GM23248 (cell line): ENCODE measurements around the gene OMD. TPM values are rescaled to one million over a fixed set of nuclear protein-coding genes. Genes with fewer than 3 reads are reported as not detected.

ENCODE experiments used
- DNase-seq: peaks from one replicate; pipeline ENCODE4 v3.0.0-alpha.2; 2015
- H2AFZ ChIP-seq: fragments of 200-600 bp; sonication (generic); 2 replicates; pipeline ENCODE4 v1.6.1; 2016; ENCODE audit warnings: antibody characterized with exemption
- H3F3A ChIP-seq: fragments of 200-600 bp; sonication (generic); 2 replicates; pipeline ENCODE4 v1.6.1; 2016; ENCODE audit warnings: mild to moderate bottlenecking, antibody characterized with exemption, mixed run types; ENCODE audit not compliant: insufficient read depth
- H3K27ac ChIP-seq: fragments of 200-600 bp; sonication (generic); 2 replicates; pipeline ENCODE4 v1.5.1; 2016; ENCODE audit warnings: mild to moderate bottlenecking
- H3K27me3 ChIP-seq: fragments of 200-600 bp; sonication (generic); replicated peaks from 2 replicates; pipeline ENCODE4 v1.6.1; 2016; ENCODE audit warnings: mild to moderate bottlenecking; ENCODE audit not compliant: insufficient read depth
- H3K36me3 ChIP-seq: fragments of 200-600 bp; sonication (generic); 2 replicates; pipeline ENCODE4 v1.6.1; 2016; ENCODE audit warnings: low read depth, mild to moderate bottlenecking
- H3K4me1 ChIP-seq: fragments of 200-600 bp; sonication (generic); 2 replicates; pipeline ENCODE4 v1.6.1; 2016; ENCODE audit warnings: mild to moderate bottlenecking; ENCODE audit not compliant: insufficient read depth
- H3K4me2 ChIP-seq: fragments of 200-600 bp; sonication (generic); one replicate; pipeline ENCODE4 v1.6.1; 2016; ENCODE audit warnings: mild to moderate bottlenecking; ENCODE audit not compliant: unreplicated experiment
- H3K4me3 ChIP-seq: fragments of 200-600 bp; sonication (generic); 2 replicates; pipeline ENCODE4 v1.5.1; 2016; ENCODE audit warnings: mild to moderate bottlenecking
- H3K79me2 ChIP-seq: fragments of 200-600 bp; sonication (generic); 2 replicates; pipeline ENCODE4 v1.6.1; 2016; ENCODE audit warnings: mild to moderate bottlenecking; ENCODE audit not compliant: insufficient read depth
- H3K9ac ChIP-seq: fragments of 200-600 bp; sonication (generic); 2 replicates; pipeline ENCODE4 v1.6.1; 2016; ENCODE audit warnings: mild to moderate bottlenecking
- H3K9me2 ChIP-seq: fragments of 200-600 bp; sonication (generic); 2 replicates; pipeline ENCODE4 v1.6.1; 2016; ENCODE audit warnings: mixed run types, mild to moderate bottlenecking, moderate library complexity; ENCODE audit not compliant: insufficient read depth
- H3K9me3 ChIP-seq: fragments of 200-600 bp; sonication (generic); one replicate; pipeline ENCODE4 v1.6.1; 2017; ENCODE audit warnings: low read depth
- H4K20me1 ChIP-seq: fragments of 200-600 bp; sonication (generic); 2 replicates; pipeline ENCODE4 v1.6.0; 2016; ENCODE audit not compliant: insufficient read depth
- EZH2 ChIP-seq: fragments of 200-600 bp; sonication (generic); IDR thresholded peaks from 2 replicates; pipeline ENCODE4 v1.6.1; 2018; ENCODE audit warnings: antibody characterized with exemption, mild to moderate bottlenecking; ENCODE audit not compliant: insufficient read depth, poor library complexity, severe bottlenecking
- EZH2phosphoT487 ChIP-seq: fragments of 200-600 bp; sonication (generic); IDR thresholded peaks from 2 replicates; pipeline ENCODE4 v1.6.1; 2018; ENCODE audit warnings: antibody characterized with exemption, moderate library complexity, mild to moderate bottlenecking, low read depth; ENCODE audit not compliant: insufficient read depth
- WGBS, 2 experiments: methylation state at CpG; one replicate each; pipeline ENCODE4 v1.1.6; 2015 to 2017; ENCODE audit warnings: low lambda C conversion rate in 2 of 2, low coverage in 1 of 2; ENCODE audit errors: missing lambda C conversion rate in 2 of 2; 5-methylcytosine and 5-hydroxymethylcytosine counted together
- in situ Hi-C: fragments of 300-500 bp; cut with MboI; formaldehyde crosslinking; loops from 2 replicates; pipeline ENCODE4 v1.15.0; 2020
- polyA plus RNA-seq: library from polyadenylated mRNA; unstranded; fragments of >200 nt; fragmentation: Nextera tagmentation; extraction: Ambion mirVana; gene quantifications from 2 replicates; pipeline ENCODE4 v1.2.1, GENCODE V29; 2016
- total RNA-seq: library from RNA; depleted of rRNA; stranded (reverse); fragments of >200 nt; shearing (Covaris generic); gene quantifications from 2 replicates; pipeline ENCODE4 v1.2.3, GENCODE V29; 2014

OMD gene
- total and polyA plus RNA-seq, 2 experiments from 2014 or later: 0.11 to 0.14 TPM

DNA sequence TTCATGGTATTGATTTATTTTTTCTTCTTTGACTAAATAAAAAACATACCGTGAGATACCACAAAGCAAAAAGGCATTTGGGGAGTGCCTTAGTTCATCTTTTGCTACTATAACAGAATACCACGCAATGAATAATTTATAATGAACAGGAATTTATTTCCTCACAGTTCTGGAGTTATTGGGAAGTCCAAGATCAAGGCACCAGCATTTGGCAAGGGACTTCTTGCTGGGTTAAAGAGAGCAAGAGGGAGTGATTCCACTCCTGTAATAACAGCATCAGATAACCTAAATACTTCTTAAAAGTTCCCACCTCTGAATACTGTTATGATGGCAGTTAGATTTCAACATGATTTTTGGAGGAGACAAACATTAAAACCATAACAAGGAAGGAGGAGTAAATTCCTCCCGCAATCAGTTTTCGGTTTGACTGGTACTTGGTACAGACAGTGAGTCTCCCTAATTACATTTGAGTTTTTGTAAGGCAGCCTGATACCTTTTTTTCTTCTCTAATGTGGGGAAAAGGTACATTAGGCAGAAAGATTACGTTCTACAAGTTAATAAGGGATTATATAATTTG lies 8.8 kb upstream of the OMD start:
- no peaks in the 10 kb centered on the region for H3K9me3 ChIP-seq
- H3K4me2 ChIP-seq: no peak overlapping the region
- no peaks in the 10 kb centered on the region for H3K79me2 ChIP-seq
- no peaks in the 10 kb centered on the region for H3F3A ChIP-seq
- no peaks in the 10 kb centered on the region for H3K27me3 ChIP-seq
- H4K20me1 ChIP-seq: no peaks in the 10 kb centered on the region
- H3K9ac ChIP-seq: no peak overlapping the region
- H3K4me3 ChIP-seq: no peak overlapping the region
- 38 to 44% methylated on average over 5 of the region's 5 CpGs for WGBS, 2 experiments
- no peaks in the 10 kb centered on the region for H3K9me2 ChIP-seq
- H3K4me1 ChIP-seq: no peaks in the 10 kb centered on the region
- no peak for DNase-seq
- H3K36me3 ChIP-seq: no peaks in the 10 kb centered on the region
- TF ChIP-seq EZH2: no peak
- TF ChIP-seq EZH2phosphoT487: no peak
- H2AFZ ChIP-seq: peak overlapping the region; percentile 40
- in situ Hi-C loops: loop anchor here (5.0 kb wide), 1 partner anchor 86 kb away; no protein-coding TSS in a partner anchor
- H3K27ac ChIP-seq: no peak overlapping the region

GRCh38 chr9:92432350-92432749 lies 8.1 kb upstream of the OMD start:
- Histone ChIP-seq H3K4me3 (no peak overlapping the region), H3K79me2 (no peaks in the 10 kb centered on the region), H2AFZ (no peak overlapping the region), H4K20me1 (no peaks in the 10 kb centered on the region), H3K4me2 (no peak overlapping the region), H3K9me3 (no peaks in the 10 kb centered on the region), H3K36me3 (no peaks in the 10 kb centered on the region), H3K27ac (no peak overlapping the region), H3K4me1 (no peaks in the 10 kb centered on the region), H3K27me3 (no peaks in the 10 kb centered on the region), H3K9ac (no peak overlapping the region), H3F3A (no peaks in the 10 kb centered on the region), H3K9me2 (no peaks in the 10 kb centered on the region)
- TF ChIP-seq EZH2phosphoT487: no peak
- TF ChIP-seq EZH2: no peak
- DNase-seq: no peak
- in situ Hi-C loops: loop anchor here (5.0 kb wide), 1 partner anchor 85 kb away; no protein-coding TSS in a partner anchor
- 41 to 52% methylated on average over 5 of the region's 5 CpGs for WGBS, 2 experiments

GRCh38 chr9:92429836-92430235 lies 5.6 kb upstream of the OMD start:
- Histone ChIP-seq H4K20me1 (no peaks in the 10 kb centered on the region), H3K36me3 (no peaks in the 10 kb centered on the region), H2AFZ (no peak overlapping the region), H3K4me3 (no peak overlapping the region), H3K27ac (no peak overlapping the region), H3F3A (peaks cover 8% of the 10 kb centered on the region), H3K27me3 (no peaks in the 10 kb centered on the region), H3K4me2 (no peak overlapping the region), H3K9me3 (no peaks in the 10 kb centered on the region), H3K9ac (no peak overlapping the region), H3K79me2 (no peaks in the 10 kb centered on the region), H3K4me1 (peaks cover 16% of the 10 kb centered on the region), H3K9me2 (no peaks in the 10 kb centered on the region)
- 95 to 97% methylated on average over 2 of the region's 2 CpGs for whole genome bisulfite sequencing, 2 experiments
- DNase-seq: no peak
- in situ Hi-C loops: loop anchor here (5.0 kb wide), 1 partner anchor 83 kb away; no protein-coding TSS in a partner anchor
- TF ChIP-seq EZH2 (no peak), EZH2phosphoT487 (no peak)

DNA sequence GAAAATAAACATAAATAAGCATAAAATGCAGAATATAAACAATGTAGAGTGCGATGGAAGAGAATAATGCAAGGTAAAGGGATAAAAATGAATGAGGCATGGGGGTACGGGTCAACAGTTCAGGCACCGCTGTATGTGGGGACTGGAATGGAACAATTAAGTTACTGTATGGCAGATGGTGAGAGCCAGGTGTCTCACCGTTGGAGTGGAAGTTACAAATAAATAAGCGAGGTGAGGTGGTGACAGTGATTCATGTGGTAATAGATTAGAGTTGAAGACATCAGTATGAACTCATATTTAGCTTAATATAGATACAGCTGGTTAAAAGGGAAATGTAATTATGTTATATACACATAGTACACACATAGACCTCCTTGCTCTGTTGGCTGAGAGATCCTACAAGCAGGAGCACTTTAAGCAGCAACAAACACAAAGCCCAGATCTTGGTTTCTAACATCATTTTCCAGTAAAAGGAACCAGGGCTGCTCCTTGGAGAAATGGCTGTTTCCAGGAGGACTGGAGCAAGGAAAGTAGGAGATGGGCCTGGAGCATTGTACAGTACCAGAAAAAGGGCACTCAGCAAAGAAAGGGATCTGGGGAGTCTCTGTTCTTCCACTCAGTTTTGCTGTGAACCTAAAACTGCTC lies 2.4 kb upstream of the OMD start:
- no peak for DNase-seq
- H3K27me3 ChIP-seq: no peaks in the 10 kb centered on the region
- 61 to 62% methylated on average over 5 of the region's 5 CpGs for WGBS, 2 experiments
- H3K27ac ChIP-seq: no peak overlapping the region
- no peak overlapping the region for H3K9ac ChIP-seq
- no peaks in the 10 kb centered on the region for H3K79me2 ChIP-seq
- no peak overlapping the region for H3K4me3 ChIP-seq
- H3K4me1 ChIP-seq: peaks cover 30% of the 10 kb centered on the region
- no peaks in the 10 kb centered on the region for H3K9me3 ChIP-seq
- H4K20me1 ChIP-seq: no peaks in the 10 kb centered on the region
- no peak for TF ChIP-seq EZH2
- TF ChIP-seq EZH2phosphoT487: no peak
- in situ Hi-C loops: no loop called here
- H2AFZ ChIP-seq: peak overlapping the region; percentile 76; the same call in 1 of the 2 replicates
- H3K9me2 ChIP-seq: no peaks in the 10 kb centered on the region
- H3K36me3 ChIP-seq: no peaks in the 10 kb centered on the region
- peaks cover 14% of the 10 kb centered on the region for H3F3A ChIP-seq
- H3K4me2 ChIP-seq: no peak overlapping the region
